ENCODE data around the gene FAM3A.
A peak's percentile ranks its signal among the peaks of the same experiment; 100 is the strongest.

Gene FAM3A

GRCh38 chrX:154516656-154517100, 646 bp upstream of the FAM3A start (continued):
- TF ChIP-seq ZNF449 (tag by site-specific recombination; IDR thresholded peaks at IDR 0.05): no peak
- TF ChIP-seq SP7 (tag by site-specific recombination; IDR thresholded peaks at IDR 0.05): 0 out of 2 replicates have a peak, but pooled peaks have one; percentile 21
- TF ChIP-seq ZNF239 (tag by site-specific recombination; IDR thresholded peaks at IDR 0.05): no peak
- TF ChIP-seq ZNF558 (tag by site-specific recombination; IDR thresholded peaks at IDR 0.05): no peak

DNA sequence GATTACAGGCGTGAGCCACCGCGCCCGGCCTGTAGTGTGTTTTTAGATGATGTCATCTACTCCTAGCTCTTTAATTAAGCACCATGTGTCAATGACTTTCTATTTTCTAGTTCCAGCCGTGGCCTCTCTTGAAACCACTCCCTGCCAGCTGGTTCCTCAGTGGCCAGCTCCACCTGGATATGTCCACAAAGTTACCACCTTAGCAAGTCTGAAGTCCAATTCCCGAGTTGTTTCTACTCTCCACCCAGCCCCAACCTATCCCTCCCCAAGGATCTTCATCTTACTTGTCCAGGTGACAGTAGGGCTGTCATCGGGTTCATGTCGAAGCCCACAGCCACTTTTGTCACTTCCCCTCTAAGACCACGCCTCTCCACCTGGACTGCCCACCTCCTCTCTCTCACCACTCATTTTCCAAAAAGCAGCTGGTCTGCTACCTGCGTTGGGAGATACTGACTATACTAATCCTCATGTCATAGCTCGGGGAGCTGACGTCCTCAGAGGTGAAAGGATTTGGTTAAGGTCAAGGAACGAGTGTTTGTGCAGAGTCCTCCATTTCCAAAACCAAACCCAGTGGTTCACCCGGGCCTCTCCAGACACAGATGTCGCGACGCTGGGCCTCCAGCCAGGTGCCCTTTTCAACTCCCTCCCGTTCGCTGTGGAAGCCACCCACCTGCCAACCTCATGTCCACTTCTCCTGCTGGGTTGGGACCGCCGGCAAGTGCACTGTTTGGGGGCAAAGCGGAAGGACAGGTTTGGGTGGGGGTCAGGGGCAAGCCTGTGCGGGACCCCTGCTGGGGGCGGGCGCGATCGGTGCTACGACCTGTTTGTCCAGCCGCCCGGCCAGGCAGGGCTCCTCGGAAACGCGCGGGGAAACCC, 704 bp downstream of the FAM3A start:
- CTCF ChIA-PET: interaction anchor here (0.5 to 0.6 kb wide), 3 partner anchors 12 to 31 kb away, joined by 3 to 5 read pairs (median 4); no protein-coding TSS in a partner anchor
- H3K9me3 ChIP-seq (ENCODE audit: control insufficient read depth, insufficient read depth, low read depth, low read length): no peaks in the 10 kb centered on the region
- H3K36me3 ChIP-seq (ENCODE audit: control insufficient read depth in 2 of 2, insufficient read depth in 1 of 2, low read length in 2 of 2): peaks cover 0 to 13% of the 10 kb centered on the region in 2 experiments; a peak in 2 of 3 replicates
- H3K27ac ChIP-seq (ENCODE audit: extremely low read depth, low read depth, low read length): peak overlapping the region; percentile 77
- peak overlapping the region; percentile 71 for H3K4me3 ChIP-seq (ENCODE audit: low read depth, low read length)
- peak; percentile 87 for TF ChIP-seq ATF2 (tag by site-specific recombination; IDR thresholded peaks at IDR 0.05; ENCODE audit: low read depth)
- TF ChIP-seq KLF1 (tag by site-specific recombination; IDR thresholded peaks at IDR 0.05): 0 out of 2 replicates have a peak, but pooled peaks have one; percentile 23
- no peak for TF ChIP-seq FEZF1 (tag by site-specific recombination; IDR thresholded peaks at IDR 0.05)
- no peak for TF ChIP-seq SP7 (tag by site-specific recombination; IDR thresholded peaks at IDR 0.05)
- peak; percentile 31 for TF ChIP-seq ZIC2 (tag by site-specific recombination; IDR thresholded peaks at IDR 0.05)
- TF ChIP-seq, protein P1, sequence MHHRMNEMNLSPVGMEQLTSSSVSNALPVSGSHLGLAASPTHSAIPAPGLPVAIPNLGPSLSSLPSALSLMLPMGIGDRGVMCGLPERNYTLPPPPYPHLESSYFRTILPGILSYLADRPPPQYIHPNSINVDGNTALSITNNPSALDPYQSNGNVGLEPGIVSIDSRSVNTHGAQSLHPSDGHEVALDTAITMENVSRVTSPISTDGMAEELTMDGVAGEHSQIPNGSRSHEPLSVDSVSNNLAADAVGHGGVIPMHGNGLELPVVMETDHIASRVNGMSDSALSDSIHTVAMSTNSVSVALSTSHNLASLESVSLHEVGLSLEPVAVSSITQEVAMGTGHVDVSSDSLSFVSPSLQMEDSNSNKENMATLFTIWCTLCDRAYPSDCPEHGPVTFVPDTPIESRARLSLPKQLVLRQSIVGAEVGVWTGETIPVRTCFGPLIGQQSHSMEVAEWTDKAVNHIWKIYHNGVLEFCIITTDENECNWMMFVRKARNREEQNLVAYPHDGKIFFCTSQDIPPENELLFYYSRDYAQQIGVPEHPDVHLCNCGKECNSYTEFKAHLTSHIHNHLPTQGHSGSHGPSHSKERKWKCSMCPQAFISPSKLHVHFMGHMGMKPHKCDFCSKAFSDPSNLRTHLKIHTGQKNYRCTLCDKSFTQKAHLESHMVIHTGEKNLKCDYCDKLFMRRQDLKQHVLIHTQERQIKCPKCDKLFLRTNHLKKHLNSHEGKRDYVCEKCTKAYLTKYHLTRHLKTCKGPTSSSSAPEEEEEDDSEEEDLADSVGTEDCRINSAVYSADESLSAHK (tag by site-specific recombination; IDR thresholded peaks at IDR 0.05): 0 out of 2 replicates have a peak, but pooled peaks have one; percentile 18
- TF ChIP-seq, protein P2, sequence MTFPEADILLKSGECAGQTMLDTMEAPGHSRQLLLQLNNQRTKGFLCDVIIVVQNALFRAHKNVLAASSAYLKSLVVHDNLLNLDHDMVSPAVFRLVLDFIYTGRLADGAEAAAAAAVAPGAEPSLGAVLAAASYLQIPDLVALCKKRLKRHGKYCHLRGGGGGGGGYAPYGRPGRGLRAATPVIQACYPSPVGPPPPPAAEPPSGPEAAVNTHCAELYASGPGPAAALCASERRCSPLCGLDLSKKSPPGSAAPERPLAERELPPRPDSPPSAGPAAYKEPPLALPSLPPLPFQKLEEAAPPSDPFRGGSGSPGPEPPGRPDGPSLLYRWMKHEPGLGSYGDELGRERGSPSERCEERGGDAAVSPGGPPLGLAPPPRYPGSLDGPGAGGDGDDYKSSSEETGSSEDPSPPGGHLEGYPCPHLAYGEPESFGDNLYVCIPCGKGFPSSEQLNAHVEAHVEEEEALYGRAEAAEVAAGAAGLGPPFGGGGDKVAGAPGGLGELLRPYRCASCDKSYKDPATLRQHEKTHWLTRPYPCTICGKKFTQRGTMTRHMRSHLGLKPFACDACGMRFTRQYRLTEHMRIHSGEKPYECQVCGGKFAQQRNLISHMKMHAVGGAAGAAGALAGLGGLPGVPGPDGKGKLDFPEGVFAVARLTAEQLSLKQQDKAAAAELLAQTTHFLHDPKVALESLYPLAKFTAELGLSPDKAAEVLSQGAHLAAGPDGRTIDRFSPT (tag by site-specific recombination; IDR thresholded peaks at IDR 0.05): peak; percentile 24; the same call in 1 of the 2 replicates
- TF ChIP-seq ZNF654 (tag by site-specific recombination; IDR thresholded peaks at IDR 0.05; ENCODE audit: low read depth): no peak
- TF ChIP-seq ZNF354C (tag by site-specific recombination; IDR thresholded peaks at IDR 0.05; ENCODE audit: borderline replicate concordance, low read depth): no peak
- POLR2A ChIA-PET: interaction anchor here (1.0 to 3.1 kb wide), 4 partner anchors 16 to 144 kb away, joined by 3 to 35 read pairs (median 3); partner anchors contain the start of genes SLC10A3 and UBL4A
- H3K4me1 ChIP-seq (ENCODE audit: control insufficient read depth, insufficient read depth, low read length): peaks cover 3% of the 10 kb centered on the region; the same call in 1 of the 2 replicates

GRCh38 chrX:154513716-154514115, 2.3 kb downstream of the FAM3A start:
- Histone ChIP-seq H3K27ac (ENCODE audit: extremely low read depth, low read depth, low read length) (no peak overlapping the region), H3K36me3 (ENCODE audit: control insufficient read depth in 2 of 2, insufficient read depth in 1 of 2, low read length in 2 of 2) (peaks cover 4 to 26% of the 10 kb centered on the region in 2 experiments; a peak in 2 of 3 replicates), H3K9me3 (ENCODE audit: control insufficient read depth, insufficient read depth, low read depth, low read length) (no peaks in the 10 kb centered on the region), H3K4me1 (ENCODE audit: control insufficient read depth, insufficient read depth, low read length) (peaks cover 3% of the 10 kb centered on the region; the same call in 1 of the 2 replicates), H3K4me3 (ENCODE audit: low read depth, low read length) (no peak overlapping the region)
- CTCF ChIA-PET: interaction anchor here (0.5 to 0.6 kb wide), 2 partner anchors 27 to 1571 kb away, joined by 3 read pairs; partner anchors contain the start of gene UBL4A
- POLR2A ChIA-PET: interaction anchor here (0.9 to 3.1 kb wide), 2 partner anchors 23 to 27 kb away, joined by 4 to 35 read pairs; partner anchors contain the start of gene SLC10A3
- TF ChIP-seq KLF8 (tag by site-specific recombination; IDR thresholded peaks at IDR 0.05) (no peak), ZNF214 (tag by site-specific recombination; IDR thresholded peaks at IDR 0.05; ENCODE audit: borderline replicate concordance) (no peak), EGR2 (tag by site-specific recombination; IDR thresholded peaks at IDR 0.05; ENCODE audit: low read depth) (peak; percentile 90), YY1 (tag by site-specific recombination; IDR thresholded peaks at IDR 0.05) (no peak), ZBTB1 (tag by site-specific recombination; IDR thresholded peaks at IDR 0.05) (no peak), PRDM1 (tag by site-specific recombination; IDR thresholded peaks at IDR 0.05) (peak; percentile 67), ZNF560 (tag by site-specific recombination; IDR thresholded peaks at IDR 0.05; ENCODE audit: borderline replicate concordance) (no peak), ZFHX2 (tag by site-specific recombination; conservative IDR thresholded peaks at IDR 0.05) (peak; percentile 68), ZNF449 (tag by site-specific recombination; IDR thresholded peaks at IDR 0.05) (no peak), ZNF843 (tag by site-specific recombination; IDR thresholded peaks at IDR 0.05) (no peak)

All from HEK293 (cell line).